IPS-18c (cell line): Measurements from ENCODE around the gene CKLF.

Source experiments
- H3K4me3 ChIP-seq: 2 replicates; pipeline ENCODE4 v1.7.0; 2013; ENCODE audit warnings: low read depth, mild to moderate bottlenecking, low read length, moderate library complexity; ENCODE audit not compliant: insufficient read depth
- H3K9me3 ChIP-seq: one replicate; pipeline ENCODE4 v1.6.1; 2013; ENCODE audit warnings: mild to moderate bottlenecking, low read length, moderate library complexity; ENCODE audit not compliant: control insufficient read depth, insufficient read depth

The CKLF gene

GRCh38 chr16:66515596-66516508, 36.5 kb upstream of the CKLF start:
- H3K4me3 ChIP-seq = no peak overlapping the region
- no peaks in the 10 kb centered on the region for H3K9me3 ChIP-seq

GRCh38 chr16:66516509-66516807, 35.9 kb upstream of the CKLF start:
- Histone ChIP-seq H3K9me3 (no peaks in the 10 kb centered on the region), H3K4me3 (no peak overlapping the region)

DNA sequence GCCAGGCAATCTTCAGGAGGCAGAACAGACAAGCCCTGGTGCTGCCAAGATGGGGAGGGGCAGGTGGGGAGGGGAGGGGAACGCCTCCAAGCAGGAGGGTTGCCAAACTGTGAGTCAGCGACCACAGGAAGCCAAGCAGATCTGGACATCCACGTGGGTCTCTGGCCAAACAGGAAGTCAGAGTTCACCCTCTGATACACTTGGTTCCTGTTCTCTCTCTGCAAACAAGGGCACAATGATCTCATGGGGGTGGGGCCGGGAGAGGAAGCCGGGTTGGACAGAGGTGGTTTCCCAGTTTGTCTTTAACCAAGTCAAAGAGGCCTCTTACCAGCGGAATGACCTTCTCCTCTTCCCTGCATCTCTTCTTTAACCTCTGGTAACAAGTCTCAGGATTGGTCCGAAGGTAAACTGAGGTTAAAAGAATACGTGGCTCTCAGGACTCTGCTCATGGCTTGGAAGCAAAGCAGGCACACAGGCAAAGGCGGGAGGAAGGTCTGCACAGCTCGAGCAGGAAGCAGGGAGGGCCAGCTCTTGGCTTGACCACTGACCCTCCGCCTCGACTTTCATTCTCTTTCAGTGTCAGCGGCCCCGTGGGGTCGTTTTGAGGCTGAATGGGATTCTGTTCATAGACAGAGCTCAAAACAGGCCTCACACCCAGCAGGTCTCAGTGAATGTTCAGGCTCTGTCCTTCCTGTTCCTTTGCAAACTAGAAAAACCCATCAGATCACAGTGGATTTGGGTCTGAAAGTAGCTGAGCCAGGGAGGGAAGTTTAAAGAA, 35.4 kb upstream of the CKLF start:
- Histone ChIP-seq H3K9me3 (no peaks in the 10 kb centered on the region), H3K4me3 (no peak overlapping the region)

GRCh38 chr16:66517586-66518263, 34.7 kb upstream of the CKLF start:
- no peak overlapping the region for H3K4me3 ChIP-seq
- no peaks in the 10 kb centered on the region for H3K9me3 ChIP-seq

GRCh38 chr16:66519482-66520373, 32.6 kb upstream of the CKLF start:
- Histone ChIP-seq H3K4me3 (no peak overlapping the region), H3K9me3 (no peaks in the 10 kb centered on the region)

DNA sequence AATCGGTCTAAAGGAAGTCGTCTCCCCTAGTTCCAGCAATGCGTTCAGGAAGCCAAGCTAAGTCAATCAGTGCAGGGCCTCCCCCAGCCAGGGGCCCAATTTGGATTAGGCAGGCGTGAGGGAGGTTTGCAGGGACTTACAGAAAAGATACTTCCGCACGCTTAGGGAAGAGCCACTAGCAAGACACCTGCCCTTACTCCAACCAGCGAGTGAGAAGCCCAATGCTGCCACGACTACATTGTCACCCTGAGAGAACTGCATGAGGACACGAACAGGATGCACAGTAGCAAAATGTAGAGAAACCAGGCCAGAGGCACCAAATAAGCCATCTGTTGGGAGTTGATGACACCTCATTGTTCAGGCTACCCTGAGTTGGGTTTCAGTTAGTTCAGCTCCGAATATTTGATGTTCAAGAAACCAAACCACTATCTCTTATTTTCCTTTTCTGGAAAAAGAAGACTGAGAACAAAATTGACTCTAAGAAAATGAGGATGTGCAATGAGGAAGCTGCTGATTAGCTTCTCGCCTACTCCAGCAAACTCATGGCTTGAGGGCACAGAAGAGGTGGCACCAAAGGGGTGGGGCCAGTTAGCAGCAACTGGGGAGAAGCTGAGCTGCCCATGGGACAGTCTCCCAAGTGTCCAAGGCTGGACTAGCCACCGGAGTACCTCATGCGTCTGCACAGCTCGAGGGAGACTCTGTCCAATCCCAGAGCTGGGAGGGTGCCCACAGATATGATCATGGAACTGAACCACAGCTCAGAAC, 31.8 kb upstream of the CKLF start:
- Histone ChIP-seq H3K4me3 (no peak overlapping the region), H3K9me3 (no peaks in the 10 kb centered on the region)

DNA sequence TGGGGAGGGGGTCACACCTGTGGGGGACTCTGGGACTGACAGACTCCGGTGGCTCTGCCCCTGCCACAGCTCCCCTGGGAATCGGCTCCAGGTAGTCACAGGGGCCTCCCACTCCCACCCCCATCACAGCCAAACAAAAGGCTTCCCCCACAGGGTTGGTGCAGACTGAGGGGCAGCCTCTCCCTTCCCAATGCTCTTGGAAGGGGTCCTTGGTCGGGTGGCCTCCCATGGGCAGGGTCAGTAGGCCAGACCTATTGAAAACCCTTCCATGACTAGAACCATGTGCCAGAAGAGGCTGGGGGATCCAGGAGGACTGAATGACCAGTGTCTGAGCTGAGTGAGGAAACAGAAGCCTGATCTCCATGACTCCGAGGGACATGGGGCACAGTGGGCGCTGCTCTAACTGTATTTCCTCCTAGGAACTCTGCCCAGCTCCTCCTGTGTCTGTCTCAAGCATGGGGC, 31.1 kb upstream of the CKLF start:
- Histone ChIP-seq H3K4me3 (no peak overlapping the region), H3K9me3 (no peaks in the 10 kb centered on the region)

- H3K4me3 ChIP-seq = no peak overlapping the region
- no peaks in the 10 kb centered on the region for H3K9me3 ChIP-seq
These were observed 30.2 kb upstream of the CKLF start for GRCh38 chr16:66521951-66522771.

DNA sequence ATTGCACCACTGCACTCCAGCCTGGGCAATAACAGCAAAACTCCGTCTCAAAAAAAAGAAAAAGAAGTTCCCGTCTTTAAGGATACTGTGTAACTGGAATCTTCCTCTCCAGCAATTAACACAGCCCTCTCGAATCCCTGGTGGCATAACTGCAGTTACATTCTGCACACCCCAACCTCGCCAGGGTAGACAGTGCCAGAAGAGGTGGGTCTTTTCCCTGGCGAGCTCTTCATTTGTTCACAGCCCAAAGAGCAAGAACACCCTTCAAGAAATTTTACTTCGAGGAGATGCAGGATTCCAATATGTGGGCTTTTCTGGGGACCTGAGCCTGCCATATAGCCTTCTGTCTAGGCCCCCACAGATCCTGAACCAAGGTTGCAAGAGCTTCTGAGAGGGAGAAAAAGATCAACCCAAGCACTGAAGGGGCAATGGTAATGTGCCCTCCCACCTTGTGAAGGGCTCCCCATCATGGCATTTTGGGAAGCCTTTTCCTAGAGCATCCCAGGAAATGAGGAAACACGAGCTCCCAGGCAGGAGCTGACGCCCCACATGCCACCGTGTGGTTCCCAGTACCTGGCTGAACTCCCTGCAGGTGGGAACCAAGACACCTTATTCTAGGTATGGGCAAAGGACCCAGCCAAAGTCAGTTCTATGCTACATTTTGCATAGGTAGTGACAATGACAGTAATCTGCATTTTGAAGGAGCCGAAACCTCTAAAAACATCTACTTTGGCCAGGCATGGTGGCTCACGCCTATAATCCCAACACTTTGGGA, 29.4 kb upstream of the CKLF start:
- Histone ChIP-seq H3K9me3 (no peaks in the 10 kb centered on the region), H3K4me3 (no peak overlapping the region)

- no peak overlapping the region for H3K4me3 ChIP-seq
- no peaks in the 10 kb centered on the region for H3K9me3 ChIP-seq
These were observed 28.5 kb upstream of the CKLF start for GRCh38 chr16:66523861-66524354.

DNA sequence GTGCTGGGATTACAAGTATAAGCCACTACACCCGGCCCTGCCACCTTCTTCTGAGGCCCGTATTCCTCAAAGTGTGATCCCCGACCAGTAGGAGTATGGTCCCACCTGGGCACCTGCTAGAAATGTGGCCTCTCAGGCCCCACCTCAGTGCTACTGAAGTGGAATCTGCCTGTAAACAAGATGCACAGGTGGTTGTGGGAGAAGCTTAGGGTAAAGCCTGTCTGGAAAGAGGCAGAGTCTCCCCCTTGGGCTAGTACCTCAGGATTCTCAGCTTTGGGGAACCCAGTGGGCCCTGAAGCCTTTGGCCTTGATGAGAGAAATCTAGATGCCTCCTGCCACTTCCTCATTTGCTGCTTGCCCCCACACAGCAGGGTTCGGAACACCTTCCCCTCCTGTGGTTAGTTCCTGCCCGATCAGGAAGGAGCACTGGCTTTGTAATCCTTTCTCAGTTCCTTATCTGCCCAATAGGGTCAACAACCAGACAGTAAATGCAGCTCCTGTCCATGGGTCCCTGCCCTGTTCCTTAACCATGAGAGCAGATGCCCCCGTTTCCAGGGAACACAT, 27.7 kb upstream of the CKLF start:
- Histone ChIP-seq H3K4me3 (no peak overlapping the region), H3K9me3 (no peaks in the 10 kb centered on the region)

GRCh38 chr16:66525396-66526180, 26.8 kb upstream of the CKLF start:
- no peak overlapping the region for H3K4me3 ChIP-seq

GRCh38 chr16:66528294-66528693, 24.1 kb upstream of the CKLF start:
- Histone ChIP-seq H3K4me3 (no peak overlapping the region), H3K9me3 (no peaks in the 10 kb centered on the region)

More at GRCh38 chr16:66525396-66526180, 26.8 kb upstream of the CKLF start:
- H3K9me3 ChIP-seq = no peaks in the 10 kb centered on the region

GRCh38 chr16:66529475-66529874, 22.9 kb upstream of the CKLF start:
- H3K4me3 ChIP-seq = no peak overlapping the region
- H3K9me3 ChIP-seq = no peaks in the 10 kb centered on the region
